SIG-M5 (cell line): ENCODE results near the gene ACAP2.
"Not testable (repeated sequence)": the region's sequence is repeated elsewhere in the genome, so short reads cannot be mapped to it uniquely, and the experiment has no call there.

ENCODE experiments used
- DNase-seq: peaks from one replicate; lab custom pipeline; 2025; lab: John Stamatoyannopoulos, UW

ACAP2 gene

GRCh38 chr3:195245531-195245951, 197.3 kb downstream of the ACAP2 start:
- no peak for DNase-seq

- no peak for DNase-seq
Observed at GRCh38 chr3:195241592-195242355, 201.0 kb downstream of the ACAP2 start.

DNA sequence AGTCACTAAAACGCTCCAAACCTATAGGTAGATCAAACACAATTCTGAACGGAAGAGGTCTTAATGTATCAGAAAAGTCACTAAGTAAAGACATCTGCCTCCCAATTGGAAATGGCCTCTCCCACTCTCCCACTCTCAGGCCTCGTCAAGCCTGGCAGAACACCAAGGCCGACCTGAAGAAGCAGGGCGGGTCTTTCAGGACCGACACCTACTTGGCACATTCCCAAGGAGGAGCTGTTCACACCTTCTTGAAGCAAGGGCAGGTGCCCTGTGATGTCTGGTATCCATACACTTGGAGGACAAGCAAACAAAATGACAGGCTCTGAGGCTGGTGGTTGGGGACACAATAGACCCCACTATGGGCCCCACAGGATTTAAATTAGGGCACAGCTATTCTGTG, 201.9 kb downstream of the ACAP2 start:
- DNase-seq: no peak

GRCh38 chr3:195240171-195240701, 202.6 kb downstream of the ACAP2 start:
- DNase-seq: no peak

- DNase-seq: no peak
Observed at GRCh38 chr3:195239121-195239520, 203.7 kb downstream of the ACAP2 start.

DNA sequence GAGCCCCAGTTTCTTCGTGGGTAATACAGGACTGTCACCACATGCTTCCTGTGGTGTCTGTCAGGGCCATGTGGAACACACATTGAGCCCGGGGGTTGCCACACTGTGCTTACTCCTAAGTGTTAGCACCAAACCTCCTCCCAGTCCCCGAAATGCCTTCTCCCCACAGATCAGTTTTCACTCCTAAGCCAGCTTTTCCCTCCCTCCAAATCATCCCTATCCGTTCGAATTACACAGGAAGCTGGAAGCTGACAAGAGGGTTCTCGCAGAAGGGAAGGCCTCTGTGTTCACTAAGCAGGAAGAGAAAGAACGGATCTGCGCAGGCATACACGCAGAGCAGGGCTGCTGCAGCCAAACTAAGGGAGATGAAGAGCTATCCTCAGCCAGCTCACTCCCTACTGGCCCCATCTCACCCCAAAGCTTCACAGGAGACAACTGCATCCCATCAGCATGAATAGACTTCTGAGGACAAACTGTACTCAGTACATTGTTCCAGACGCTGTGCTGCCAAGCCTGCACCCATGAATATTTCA, 204.2 kb downstream of the ACAP2 start:
- DNase-seq: no peak

DNA sequence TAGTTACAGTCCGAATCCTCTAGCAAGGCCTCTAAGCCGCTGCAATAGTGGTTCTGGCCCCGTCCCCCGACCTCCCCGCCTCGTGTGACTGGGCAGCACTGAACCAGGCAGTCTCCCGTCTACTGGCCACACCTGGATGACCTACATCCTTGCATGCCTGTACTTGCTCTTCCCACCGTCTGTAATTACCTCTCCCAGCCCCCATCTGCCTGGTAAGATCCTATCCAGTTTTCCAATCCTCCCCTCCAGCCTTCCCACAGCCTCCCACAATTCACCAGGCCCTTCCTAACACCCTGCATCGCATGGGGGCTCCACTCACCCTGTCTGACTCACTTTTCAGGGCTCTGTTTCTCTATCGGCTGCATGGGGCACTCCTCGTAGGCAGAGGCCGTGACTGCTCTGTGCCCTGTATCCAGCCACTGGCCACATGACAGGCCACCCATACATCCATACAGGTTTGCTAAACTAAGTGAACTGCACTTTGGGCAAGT, 204.7 kb downstream of the ACAP2 start:
- no peak for DNase-seq

DNA sequence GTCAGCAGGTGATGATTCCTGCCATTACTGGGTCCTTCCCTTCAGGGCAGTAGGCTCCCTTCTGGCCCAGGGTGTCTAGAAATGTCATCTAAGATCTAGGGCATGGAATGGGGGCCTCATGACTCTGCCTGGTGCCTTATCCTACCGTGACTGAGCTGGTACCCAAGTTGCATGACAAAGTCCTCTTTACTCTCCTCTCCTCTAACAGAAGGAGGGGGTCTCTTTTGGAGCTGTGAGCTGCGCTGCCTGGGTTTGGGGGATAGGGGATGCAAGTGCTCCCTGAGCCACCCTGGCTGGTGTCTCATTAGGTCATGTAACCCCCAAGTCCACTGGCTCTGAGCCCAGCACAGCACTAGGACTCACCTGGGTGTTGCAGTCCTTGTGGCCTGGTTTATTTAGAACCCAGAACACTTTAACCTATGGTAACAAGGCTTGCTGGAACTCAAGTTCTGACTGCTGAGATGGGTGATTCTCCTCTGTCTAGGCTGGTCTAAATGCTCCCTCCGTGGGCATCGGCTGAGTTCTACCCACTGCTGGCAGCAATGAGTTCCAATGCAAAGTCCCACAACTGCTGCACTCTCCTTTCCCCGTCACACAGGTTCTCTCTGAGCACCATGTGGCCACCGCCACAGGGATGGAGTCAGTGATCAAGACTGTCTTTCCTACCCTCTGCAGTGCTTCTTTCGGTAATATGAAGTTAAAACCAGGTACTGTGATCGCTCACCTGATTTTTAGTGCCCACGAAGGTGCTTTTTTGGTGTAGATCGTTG, 205.8 kb downstream of the ACAP2 start:
- no peak for DNase-seq

DNA sequence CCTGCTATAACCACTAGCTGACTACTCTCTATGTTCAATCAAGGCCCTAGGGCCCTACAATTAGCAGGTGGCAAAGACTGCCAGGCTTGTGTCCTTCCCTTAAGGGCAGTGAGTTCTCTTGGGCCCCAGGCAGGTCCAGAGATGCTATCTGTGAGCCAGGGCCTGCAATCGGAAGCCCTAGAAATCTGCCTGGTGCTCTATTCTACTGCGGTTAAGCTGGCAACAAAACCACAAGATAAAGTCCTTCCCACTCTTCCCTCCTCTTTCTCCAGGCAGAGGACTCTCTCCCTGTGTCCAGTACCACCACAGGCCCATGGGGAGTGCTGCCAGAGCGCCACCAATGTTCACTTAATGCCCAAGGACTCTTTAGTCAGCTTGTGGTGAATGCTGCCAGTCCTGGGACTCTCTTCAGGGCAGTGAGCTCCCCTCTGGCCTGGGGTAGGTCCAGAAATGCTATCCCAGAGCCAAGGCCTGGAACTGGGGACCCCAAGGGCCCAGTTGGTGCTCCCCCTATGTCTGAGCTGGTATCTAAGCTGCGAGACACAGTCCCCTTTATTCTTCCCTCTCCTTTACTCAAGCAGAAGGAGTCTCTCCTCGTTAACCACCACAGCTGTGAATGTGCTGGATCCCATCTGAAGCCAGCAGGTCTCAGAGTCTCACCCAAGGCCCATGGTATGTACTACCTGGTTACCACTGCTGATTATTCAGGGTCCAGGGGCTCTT, 206.6 kb downstream of the ACAP2 start:
- no peak for DNase-seq

DNA sequence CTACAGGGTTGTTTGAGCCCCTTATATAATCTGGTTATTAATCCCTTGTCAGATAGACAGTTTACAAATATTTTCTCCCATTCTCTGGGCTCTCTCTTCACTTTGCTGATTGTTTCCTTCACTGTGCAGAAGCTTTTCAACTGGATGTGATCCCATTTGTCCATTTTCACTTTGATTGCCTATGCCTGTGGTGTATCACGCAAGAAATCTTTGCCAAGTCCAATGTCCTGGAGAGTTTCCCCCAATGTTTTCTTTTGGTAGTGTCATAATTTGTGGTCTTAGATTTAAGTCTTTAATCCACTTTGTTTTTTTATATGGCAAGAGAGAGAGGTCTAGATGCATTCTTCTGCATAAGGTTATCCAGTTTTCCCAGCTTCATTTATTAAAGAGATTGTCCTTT, 212.6 kb downstream of the ACAP2 start:
- no peak for DNase-seq

DNA sequence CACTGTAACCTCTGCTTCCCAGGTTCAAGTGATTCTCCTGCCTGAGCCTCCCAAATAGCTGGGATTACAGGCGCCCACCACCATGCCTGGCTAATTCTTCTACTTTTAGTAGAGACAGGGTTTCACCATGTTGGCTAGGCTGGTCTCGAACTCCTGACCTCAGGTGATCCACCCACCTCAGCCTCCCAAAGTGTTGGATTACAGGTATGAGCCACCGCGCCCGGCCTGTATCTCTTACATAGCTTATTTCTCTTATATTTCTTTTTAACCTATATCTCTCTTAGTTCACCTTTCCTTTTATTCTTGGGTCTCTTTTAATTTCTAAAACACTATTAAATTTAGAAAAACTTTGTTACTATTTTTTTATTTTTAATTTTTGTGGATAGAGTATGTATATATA, 213.9 kb downstream of the ACAP2 start:
- DNase-seq: not testable (repeated sequence)

DNA sequence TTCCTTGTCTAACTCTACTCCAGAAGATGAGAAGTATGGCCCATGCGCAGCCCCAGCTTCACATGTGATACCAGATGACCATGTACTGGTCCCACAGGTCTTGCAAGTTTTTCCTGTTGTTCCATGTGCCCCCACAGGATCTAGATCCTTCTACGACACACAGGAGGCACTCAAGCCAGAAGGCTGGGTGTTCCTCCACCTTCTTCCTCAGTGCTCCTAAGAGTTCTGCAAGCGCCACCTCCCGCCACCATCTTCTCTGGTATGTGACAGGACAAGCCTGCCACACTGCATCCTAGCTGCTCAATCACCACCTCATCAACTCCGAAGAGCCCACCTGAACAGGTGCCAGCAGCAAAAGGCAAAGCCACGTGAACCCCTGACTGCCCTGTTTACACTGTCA, 214.9 kb downstream of the ACAP2 start:
- no peak for DNase-seq

GRCh38 chr3:195226900-195227447, 215.8 kb downstream of the ACAP2 start:
- DNase-seq: no peak

DNA sequence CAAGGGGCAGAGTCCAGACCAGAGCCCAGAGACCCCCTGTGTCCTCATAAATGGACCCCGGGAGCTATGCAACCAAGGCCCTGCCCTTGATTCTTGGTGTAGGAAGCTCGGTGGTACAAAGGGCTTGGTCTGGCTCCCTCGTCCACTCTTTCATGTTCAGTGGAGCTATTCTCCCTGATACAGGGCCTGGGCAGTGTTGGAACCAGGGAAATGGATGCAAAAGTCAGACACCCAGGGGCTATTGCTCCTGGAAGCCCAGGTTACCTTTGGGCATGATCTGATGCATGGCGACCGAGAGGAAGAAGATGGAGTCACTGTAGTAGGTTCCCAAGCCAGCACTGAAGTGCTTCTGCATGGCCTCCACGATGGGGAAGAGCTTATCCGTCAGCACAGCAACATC, 216.4 kb downstream of the ACAP2 start:
- no peak for DNase-seq

DNA sequence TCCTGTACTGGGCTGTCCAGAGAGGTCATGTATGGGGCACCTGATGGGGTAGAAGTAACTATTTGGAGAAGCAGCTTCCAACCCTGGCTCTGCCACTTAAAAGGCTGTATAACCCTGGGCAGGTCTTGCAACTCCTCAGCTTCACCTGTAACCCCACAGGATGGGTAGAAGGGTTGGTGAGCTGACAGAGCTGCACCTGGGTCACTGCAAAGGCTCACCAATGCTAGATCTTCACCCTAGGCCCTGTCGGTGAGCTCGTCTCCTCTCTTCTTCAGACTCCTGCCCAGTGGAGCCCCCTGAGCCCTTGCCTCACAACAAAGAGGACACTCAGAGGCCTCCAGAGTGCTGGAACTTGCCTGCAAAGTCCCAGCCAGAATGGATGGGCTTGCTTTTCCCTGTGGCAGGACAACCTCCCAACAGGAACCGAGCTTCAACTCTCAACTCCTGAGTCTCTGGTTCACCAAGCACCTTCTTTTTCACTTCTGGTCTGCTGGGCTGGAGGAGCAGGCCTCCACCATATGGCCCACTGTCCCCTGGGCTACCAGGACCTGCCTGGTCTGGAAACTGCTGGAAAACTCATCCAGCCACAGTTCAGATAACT, 217.7 kb downstream of the ACAP2 start:
- DNase-seq: no peak
